Peyer's patch (tissue), 4 donors: ENCODE results near the gene ETV6. TPM values are rescaled to one million over a fixed set of nuclear protein-coding genes. Genes with fewer than 3 reads are reported as not detected.

Experiments
- DNase-seq, 3 donors: peaks; one replicate each; pipeline ENCODE4 v3.0.0-alpha.2; 2017 to 2019
- H3K27ac ChIP-seq, 4 donors: fragments of 200-600 bp; sonication (generic); one replicate each; pipeline ENCODE4 v1.5.1; 2016 to 2019
- H3K27me3 ChIP-seq, 2 donors: fragments of 200-600 bp; sonication (generic); one replicate each; pipeline ENCODE4 v1.5.1; 2019
- H3K36me3 ChIP-seq, 3 donors: fragments of 200-600 bp; sonication (generic); one replicate each; pipeline ENCODE4 v1.5.1; 2016 to 2019
- H3K4me1 ChIP-seq, 4 donors: fragments of 200-600 bp; sonication (generic); one replicate each; pipeline ENCODE4 v1.5.1; 2016 to 2019
- H3K4me3 ChIP-seq, 4 donors: fragments of 200-600 bp; sonication (generic); 1 replicate in 3 of 4; 2 replicates in 1 of 4; pipeline ENCODE4 v1.5.1; 2016 to 2019; ENCODE audit warnings: mild to moderate bottlenecking in 1 of 4
- H3K9me3 ChIP-seq, 4 donors: fragments of 200-600 bp; sonication (generic); one replicate each; pipeline ENCODE4 v1.5.1; 2016 to 2019; ENCODE audit warnings: mild to moderate bottlenecking in 1 of 4
- POLR2A ChIP-seq, 2 donors: fragments of 450-650 bp; IDR thresholded peaks; one replicate each; pipeline ENCODE4 v1.5.1; 2017; ENCODE audit warnings: antibody characterized with exemption in 2 of 2, mild to moderate bottlenecking in 2 of 2, moderate library complexity in 2 of 2
- total RNA-seq, 4 donors: library from RNA; depleted of rRNA; stranded (reverse); fragments of >200 nt; gene quantifications; one replicate each; pipeline ENCODE4 v1.1.0, GENCODE V29; 2016
- TF ChIP-seq, protein P1 (sequence below), 6 experiments: fragments of 450-650 bp in 4 of 6; fragments of 200-600 bp in 2 of 6; sonication (generic) in 1 of 6; IDR thresholded peaks; one replicate each; pipeline ENCODE4 v1.5.1; 2017 to 2019; ENCODE audit warnings: antibody characterized with exemption in 6 of 6, mild to moderate bottlenecking in 3 of 6, moderate library complexity in 1 of 6

Gene ETV6
- total RNA-seq, 4 donors from 2014 or later = 35.4 to 49.5 (median 42.2) TPM

DNA sequence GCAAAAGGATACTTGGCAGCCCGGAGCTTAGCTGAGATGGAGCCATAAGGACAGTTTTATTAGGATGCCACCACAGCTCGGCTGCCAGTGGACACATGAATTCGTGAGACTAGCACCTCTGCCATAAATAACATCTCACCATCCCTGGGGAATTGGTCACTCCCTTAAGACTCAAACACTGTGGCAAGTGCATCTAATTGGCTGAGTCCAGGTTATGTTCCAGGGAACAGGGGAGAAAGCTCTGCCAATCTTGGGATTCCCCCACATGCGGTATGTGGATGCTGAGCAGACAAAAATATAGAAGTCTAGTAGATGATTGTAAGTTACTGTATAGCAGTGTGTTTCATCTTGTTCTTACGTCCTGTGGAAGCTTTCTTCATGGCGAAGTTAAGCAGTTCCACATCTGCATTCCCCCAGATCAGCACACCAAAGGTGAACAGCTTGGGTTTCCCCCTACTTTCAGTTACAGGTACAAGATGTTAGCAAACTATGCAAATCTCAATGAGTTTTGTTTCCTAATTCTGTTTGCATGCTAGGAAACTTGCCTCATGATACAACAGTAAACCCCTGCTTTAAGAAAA lies 131.1 kb downstream of the ETV6 start:
- no peaks in the 10 kb centered on the region for H3K27me3 ChIP-seq
- TF ChIP-seq POLR2A (IDR thresholded peaks at IDR 0.05) = no peak
- TF ChIP-seq, protein P1, sequence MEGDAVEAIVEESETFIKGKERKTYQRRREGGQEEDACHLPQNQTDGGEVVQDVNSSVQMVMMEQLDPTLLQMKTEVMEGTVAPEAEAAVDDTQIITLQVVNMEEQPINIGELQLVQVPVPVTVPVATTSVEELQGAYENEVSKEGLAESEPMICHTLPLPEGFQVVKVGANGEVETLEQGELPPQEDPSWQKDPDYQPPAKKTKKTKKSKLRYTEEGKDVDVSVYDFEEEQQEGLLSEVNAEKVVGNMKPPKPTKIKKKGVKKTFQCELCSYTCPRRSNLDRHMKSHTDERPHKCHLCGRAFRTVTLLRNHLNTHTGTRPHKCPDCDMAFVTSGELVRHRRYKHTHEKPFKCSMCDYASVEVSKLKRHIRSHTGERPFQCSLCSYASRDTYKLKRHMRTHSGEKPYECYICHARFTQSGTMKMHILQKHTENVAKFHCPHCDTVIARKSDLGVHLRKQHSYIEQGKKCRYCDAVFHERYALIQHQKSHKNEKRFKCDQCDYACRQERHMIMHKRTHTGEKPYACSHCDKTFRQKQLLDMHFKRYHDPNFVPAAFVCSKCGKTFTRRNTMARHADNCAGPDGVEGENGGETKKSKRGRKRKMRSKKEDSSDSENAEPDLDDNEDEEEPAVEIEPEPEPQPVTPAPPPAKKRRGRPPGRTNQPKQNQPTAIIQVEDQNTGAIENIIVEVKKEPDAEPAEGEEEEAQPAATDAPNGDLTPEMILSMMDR (IDR thresholded peaks at IDR 0.05) = no peak
- H3K9me3 ChIP-seq = no peaks in the 10 kb centered on the region
- DNase-seq = no peak
- no peak overlapping the region for H3K4me3 ChIP-seq
- peaks cover 0 to 7% (median 2%) of the 10 kb centered on the region in 4 donors for H3K4me1 ChIP-seq
- H3K36me3 ChIP-seq = no peaks in the 10 kb centered on the region
- H3K27ac ChIP-seq = peak overlapping the region in 3 of 4 donors; percentile 5 to 50 (median 7)

DNA sequence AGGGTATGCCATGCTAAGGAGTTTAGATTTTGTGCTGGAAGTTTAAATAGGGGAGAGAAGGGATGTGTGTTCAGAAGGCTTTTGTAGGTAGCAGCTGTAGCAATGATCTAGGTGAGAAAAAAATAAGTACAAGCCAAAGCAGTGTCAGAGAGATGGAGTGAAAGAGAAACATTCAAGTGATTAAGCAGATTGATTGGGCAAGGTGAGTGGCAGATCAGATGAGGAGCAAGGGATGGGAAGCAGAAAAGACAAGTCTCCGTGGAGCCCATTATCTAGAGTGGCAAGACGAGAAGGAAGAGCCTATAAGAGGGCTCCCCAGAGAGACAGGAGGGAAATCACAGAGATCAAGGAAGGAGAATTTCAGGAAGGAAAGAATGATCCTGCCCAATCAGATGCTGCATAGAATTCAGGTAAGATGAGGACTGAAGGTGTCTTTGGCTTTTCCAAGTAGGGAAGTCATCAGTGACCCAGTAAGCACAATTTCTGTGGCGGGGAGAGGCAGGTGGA lies 133.5 kb downstream of the ETV6 start:
- no peak for DNase-seq
- no peak overlapping the region for H3K4me3 ChIP-seq
- peaks cover 0 to 7% (median 2%) of the 10 kb centered on the region in 4 donors for H3K4me1 ChIP-seq
- H3K27ac ChIP-seq = no peak overlapping the region
- no peaks in the 10 kb centered on the region for H3K36me3 ChIP-seq
- TF ChIP-seq POLR2A (IDR thresholded peaks at IDR 0.05) = no peak
- TF ChIP-seq, protein P1 (IDR thresholded peaks at IDR 0.05) = no peak
- H3K27me3 ChIP-seq = no peaks in the 10 kb centered on the region
- H3K9me3 ChIP-seq = no peaks in the 10 kb centered on the region

DNA sequence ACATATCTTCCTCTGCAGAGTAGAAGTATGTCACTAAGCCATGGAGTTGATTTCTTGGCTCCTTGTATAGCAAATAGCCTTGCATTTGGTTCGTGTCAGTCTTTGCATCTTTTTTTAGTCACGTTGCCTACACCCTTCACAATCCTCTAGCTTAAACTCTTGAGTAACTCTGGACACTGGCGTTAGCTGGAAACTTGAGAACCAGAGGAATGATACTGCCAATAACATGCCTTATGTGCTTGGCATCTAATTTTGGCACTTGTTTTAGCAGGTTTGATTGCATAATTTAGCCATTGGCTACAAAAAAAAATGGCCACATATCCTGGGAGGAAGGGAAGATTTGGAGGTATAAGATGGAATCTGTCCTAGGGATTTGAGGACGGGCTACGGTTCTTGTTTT lies 136.2 kb downstream of the ETV6 start:
- H3K27me3 ChIP-seq = no peaks in the 10 kb centered on the region
- H3K4me1 ChIP-seq = no peaks in the 10 kb centered on the region
- no peak for TF ChIP-seq POLR2A (IDR thresholded peaks at IDR 0.05)
- TF ChIP-seq, protein P1 (IDR thresholded peaks at IDR 0.05) = no peak
- no peak overlapping the region for H3K4me3 ChIP-seq
- no peaks in the 10 kb centered on the region for H3K9me3 ChIP-seq
- DNase-seq = no peak
- H3K27ac ChIP-seq = no peak overlapping the region
- H3K36me3 ChIP-seq = no peaks in the 10 kb centered on the region

DNA sequence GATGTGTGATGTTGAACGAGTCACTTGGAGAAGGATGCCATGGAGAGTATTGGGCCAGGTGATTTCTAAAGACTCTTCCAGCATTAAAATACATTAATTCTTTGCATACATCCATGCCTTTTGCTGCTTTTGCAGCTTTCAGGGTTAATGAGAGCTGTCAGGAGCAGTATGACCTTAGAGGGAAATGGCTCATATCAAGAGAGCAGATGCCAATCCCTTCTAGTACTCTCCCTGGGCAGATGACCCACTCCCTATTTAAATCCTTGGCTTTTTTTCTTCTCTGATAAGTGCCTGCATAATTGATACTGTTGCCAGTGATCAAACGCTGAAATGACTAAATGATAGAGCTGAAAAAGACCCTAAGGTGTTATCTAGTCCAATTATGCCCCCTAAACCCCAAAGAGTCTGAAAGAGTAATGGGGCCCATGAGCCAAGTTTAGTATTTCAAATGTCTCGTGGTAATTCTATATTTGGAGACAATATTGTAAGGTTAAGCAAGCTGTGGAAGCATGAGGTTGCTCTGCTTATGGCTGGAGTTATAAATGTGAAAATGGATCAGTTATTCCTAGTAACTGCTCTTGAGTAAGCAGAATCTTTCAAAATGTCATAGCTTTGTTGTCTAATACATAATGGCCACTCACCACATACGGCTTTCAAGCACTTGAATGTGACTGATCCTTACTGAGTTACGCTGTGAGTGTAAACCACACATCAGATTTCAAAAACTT lies 137.3 kb downstream of the ETV6 start:
- Histone ChIP-seq H3K9me3 (no peaks in the 10 kb centered on the region), H3K27ac (no peak overlapping the region), H3K36me3 (no peaks in the 10 kb centered on the region), H3K4me1 (no peaks in the 10 kb centered on the region), H3K27me3 (no peaks in the 10 kb centered on the region), H3K4me3 (no peak overlapping the region)
- no peak for DNase-seq
- TF ChIP-seq POLR2A (IDR thresholded peaks at IDR 0.05) = no peak

DNA sequence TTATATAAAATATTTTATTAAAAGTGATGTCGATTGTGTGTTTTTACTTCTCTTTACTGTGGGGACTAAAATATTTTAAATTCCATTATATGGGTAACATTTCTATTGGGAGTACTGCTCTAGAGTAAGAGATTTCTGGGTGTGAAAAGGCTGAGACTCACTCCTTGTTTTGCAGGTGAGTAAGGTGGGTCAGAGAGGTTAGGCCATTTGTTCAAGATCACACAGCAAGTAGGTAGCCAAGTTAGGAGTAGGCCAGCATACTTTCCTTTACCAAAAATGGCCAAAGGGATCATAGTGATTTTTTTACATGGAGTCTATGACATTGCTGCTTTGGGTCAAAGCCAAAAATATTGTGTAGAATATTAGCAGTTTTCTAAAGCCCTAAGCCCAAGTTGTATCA lies 138.0 kb downstream of the ETV6 start:
- TF ChIP-seq, protein P1 (IDR thresholded peaks at IDR 0.05) = no peak
- TF ChIP-seq POLR2A (IDR thresholded peaks at IDR 0.05) = no peak
- Histone ChIP-seq H3K4me1 (no peaks in the 10 kb centered on the region), H3K4me3 (no peak overlapping the region), H3K36me3 (no peaks in the 10 kb centered on the region), H3K27ac (no peak overlapping the region), H3K27me3 (no peaks in the 10 kb centered on the region), H3K9me3 (no peaks in the 10 kb centered on the region)
- DNase-seq = no peak
